Mesendoderm (in vitro differentiated cells): ENCODE data around the gene SETX.

Experiments used
- DNase-seq: peaks from one replicate; pipeline ENCODE4 v3.0.0; 2013
- H2AK5ac ChIP-seq: 2 replicates; pipeline ENCODE4 v1.6.1; 2013; ENCODE audit warnings: low read length, inconsistent platforms
- H2BK120ac ChIP-seq: 2 replicates; pipeline ENCODE4 v1.6.1; 2013; ENCODE audit warnings: low read depth, mild to moderate bottlenecking, low read length, moderate library complexity, mixed read lengths
- H2BK15ac ChIP-seq: replicated peaks from 2 replicates; pipeline ENCODE4 v1.6.1; 2013; ENCODE audit warnings: low read depth, mild to moderate bottlenecking, moderate library complexity
- H2BK5ac ChIP-seq: 2 replicates; pipeline ENCODE4 v1.6.1; 2013; ENCODE audit warnings: low read length, inconsistent platforms
- H3K18ac ChIP-seq: 2 replicates; pipeline ENCODE4 v1.6.1; 2013; ENCODE audit warnings: mild to moderate bottlenecking, low read length, mixed read lengths
- H3K23ac ChIP-seq: one replicate; pipeline ENCODE4 v1.6.1; 2013; ENCODE audit warnings: low read length
- H3K27ac ChIP-seq: 2 replicates; pipeline ENCODE4 v1.5.1; 2013; ENCODE audit warnings: low read depth, mild to moderate bottlenecking, inconsistent platforms, low read length, moderate library complexity
- H3K27me3 ChIP-seq: 2 replicates; pipeline ENCODE4 v1.6.1; 2013; ENCODE audit warnings: low read length, control low read depth, mild to moderate bottlenecking, inconsistent platforms; ENCODE audit not compliant: insufficient read depth, poor library complexity
- H3K36me3 ChIP-seq: 2 replicates; pipeline ENCODE4 v1.6.1; 2013; ENCODE audit warnings: low read length, inconsistent platforms; ENCODE audit not compliant: control insufficient read depth, insufficient read depth
- H3K4ac ChIP-seq: one replicate; pipeline ENCODE4 v1.6.1; 2013; ENCODE audit warnings: low read depth, mild to moderate bottlenecking, low read length, moderate library complexity
- H3K4me1 ChIP-seq: 2 replicates; pipeline ENCODE4 v1.6.1; 2013; ENCODE audit warnings: low read depth, low read length, inconsistent platforms; ENCODE audit not compliant: control insufficient read depth
- H3K4me2 ChIP-seq: 2 replicates; pipeline ENCODE4 v1.6.1; 2013; ENCODE audit warnings: low read length
- H3K4me3 ChIP-seq: 2 replicates; pipeline ENCODE4 v1.5.1; 2013; ENCODE audit warnings: mild to moderate bottlenecking, low read length
- H3K56ac ChIP-seq: one replicate; pipeline ENCODE4 v1.6.1; 2013; ENCODE audit warnings: low read length
- H3K79me1 ChIP-seq: 2 replicates; pipeline ENCODE4 v1.6.1; 2013; ENCODE audit warnings: low read length, inconsistent platforms
- H3K79me2 ChIP-seq: 2 replicates; pipeline ENCODE4 v1.6.1; 2013; ENCODE audit warnings: mild to moderate bottlenecking, low read length; ENCODE audit not compliant: control insufficient read depth, insufficient read depth
- H3K9ac ChIP-seq: 2 replicates; pipeline ENCODE4 v1.6.1; 2013; ENCODE audit warnings: low read length, inconsistent platforms
- H4K5ac ChIP-seq: one replicate; pipeline ENCODE4 v1.6.1; 2013; ENCODE audit warnings: low read length
- H4K8ac ChIP-seq: one replicate; pipeline ENCODE4 v1.6.1; 2013; ENCODE audit warnings: low read depth, mild to moderate bottlenecking, control low read depth, low read length, moderate library complexity
- WGBS: extraction: QIAGEN DNeasy Blood & Tissue Kit; methylation state at CpG from one replicate; pipeline ENCODE4 v1.1.7; 2013; ENCODE audit warnings: low lambda C conversion rate, missing lambda C conversion rate; ENCODE audit not compliant: insufficient coverage; ENCODE audit errors: extremely low coverage; 5-methylcytosine and 5-hydroxymethylcytosine counted together

The SETX gene

DNA sequence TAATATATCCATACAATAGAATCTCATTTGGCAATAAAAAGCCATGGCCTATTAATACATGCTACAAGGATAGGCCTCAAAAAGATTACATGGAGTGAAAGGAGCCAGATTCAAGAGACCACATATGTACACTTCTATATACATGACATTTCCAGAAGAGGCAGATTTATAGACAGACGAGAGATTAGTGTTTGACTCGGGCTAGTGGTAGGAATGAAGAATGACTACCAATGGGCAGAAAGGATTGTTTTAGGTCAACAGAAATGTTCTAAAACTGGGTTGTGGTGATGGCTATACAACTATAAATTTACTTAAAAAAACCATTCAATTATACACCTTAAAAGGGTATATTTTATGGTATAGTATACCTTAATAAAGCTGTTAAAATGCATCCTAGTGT, 41.9 kb downstream of the SETX start:
- no CpG with 5 or more reads among the region's 2 CpGs for WGBS
- H3K4me3 ChIP-seq = no peak overlapping the region
- H4K8ac ChIP-seq = no peak overlapping the region
- no peak overlapping the region for H4K5ac ChIP-seq
- peaks cover 1% of the 10 kb centered on the region for H3K36me3 ChIP-seq
- no peak overlapping the region for H3K4ac ChIP-seq
- no peak overlapping the region for H3K18ac ChIP-seq
- H3K56ac ChIP-seq = no peak overlapping the region
- no peak overlapping the region for H2BK15ac ChIP-seq
- H2BK5ac ChIP-seq = no peak overlapping the region
- H3K4me2 ChIP-seq = no peak overlapping the region
- H2BK120ac ChIP-seq = no peak overlapping the region
- DNase-seq = no peak
- H3K79me2 ChIP-seq = no peaks in the 10 kb centered on the region
- no peak overlapping the region for H3K27ac ChIP-seq
- H3K79me1 ChIP-seq = peaks cover 5% of the 10 kb centered on the region
- no peak overlapping the region for H3K23ac ChIP-seq
- no peaks in the 10 kb centered on the region for H3K4me1 ChIP-seq
- H2AK5ac ChIP-seq = no peak overlapping the region
- no peak overlapping the region for H3K9ac ChIP-seq
- no peaks in the 10 kb centered on the region for H3K27me3 ChIP-seq

- Histone ChIP-seq H3K79me2 (no peaks in the 10 kb centered on the region), H3K56ac (no peak overlapping the region), H3K27me3 (no peaks in the 10 kb centered on the region), H3K4me2 (no peak overlapping the region), H3K4ac (no peak overlapping the region), H3K23ac (no peak overlapping the region), H2BK15ac (no peak overlapping the region), H3K79me1 (peaks cover 5% of the 10 kb centered on the region), H4K8ac (no peak overlapping the region), H2AK5ac (no peak overlapping the region), H2BK5ac (no peak overlapping the region), H3K27ac (no peak overlapping the region), H2BK120ac (no peak overlapping the region), H3K4me3 (no peak overlapping the region), H4K5ac (no peak overlapping the region), H3K36me3 (peaks cover 1% of the 10 kb centered on the region), H3K9ac (no peak overlapping the region), H3K18ac (no peak overlapping the region), H3K4me1 (no peaks in the 10 kb centered on the region)
- no peak for DNase-seq
These were observed 42.4 kb downstream of the SETX start for GRCh38 chr9:132312426-132312825.

DNA sequence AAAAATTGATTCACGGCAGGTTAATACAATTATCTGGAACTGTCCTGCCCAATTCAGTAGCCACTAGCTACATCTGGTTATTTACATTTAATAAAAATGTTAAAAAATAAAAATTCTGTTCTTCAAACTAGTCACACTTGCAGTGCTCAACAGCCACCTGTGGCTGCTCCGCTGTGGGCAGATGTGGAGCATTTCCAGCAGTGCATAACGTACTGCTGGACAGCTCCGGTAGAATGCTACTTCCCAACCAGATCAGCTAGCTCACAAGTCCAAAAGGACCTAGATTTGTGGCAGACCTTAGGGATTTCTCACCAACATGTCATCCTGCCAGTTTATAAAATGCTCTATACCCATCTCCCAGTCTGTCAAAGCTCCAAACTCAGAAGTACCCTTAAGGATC, 42.8 kb downstream of the SETX start:
- Histone ChIP-seq H3K27me3 (no peaks in the 10 kb centered on the region), H3K27ac (no peak overlapping the region), H3K56ac (no peak overlapping the region), H3K79me1 (peaks cover 5% of the 10 kb centered on the region), H3K4ac (no peak overlapping the region), H2AK5ac (no peak overlapping the region), H2BK120ac (no peak overlapping the region), H2BK15ac (no peak overlapping the region), H3K79me2 (no peaks in the 10 kb centered on the region), H3K18ac (no peak overlapping the region), H3K4me1 (no peaks in the 10 kb centered on the region), H2BK5ac (no peak overlapping the region), H3K4me3 (no peak overlapping the region), H4K8ac (no peak overlapping the region), H3K23ac (no peak overlapping the region), H4K5ac (no peak overlapping the region), H3K4me2 (no peak overlapping the region), H3K36me3 (peaks cover 1% of the 10 kb centered on the region), H3K9ac (no peak overlapping the region)
- DNase-seq = no peak
- WGBS = no CpG with 5 or more reads among the region's 4 CpGs

GRCh38 chr9:132309056-132309455, 45.7 kb downstream of the SETX start:
- Histone ChIP-seq H3K4me3 (no peak overlapping the region), H3K4me2 (no peak overlapping the region), H4K8ac (no peak overlapping the region), H3K4me1 (no peaks in the 10 kb centered on the region), H4K5ac (no peak overlapping the region), H3K18ac (no peak overlapping the region), H3K27me3 (no peaks in the 10 kb centered on the region), H3K27ac (no peak overlapping the region), H2AK5ac (no peak overlapping the region), H3K36me3 (peaks cover 1% of the 10 kb centered on the region), H3K79me1 (peaks cover 5% of the 10 kb centered on the region), H3K79me2 (no peaks in the 10 kb centered on the region), H3K56ac (no peak overlapping the region), H2BK15ac (no peak overlapping the region), H3K4ac (no peak overlapping the region), H2BK120ac (no peak overlapping the region), H2BK5ac (no peak overlapping the region), H3K9ac (no peak overlapping the region), H3K23ac (no peak overlapping the region)
- WGBS = no CpG with 5 or more reads among the region's 5 CpGs
- DNase-seq = no peak

DNA sequence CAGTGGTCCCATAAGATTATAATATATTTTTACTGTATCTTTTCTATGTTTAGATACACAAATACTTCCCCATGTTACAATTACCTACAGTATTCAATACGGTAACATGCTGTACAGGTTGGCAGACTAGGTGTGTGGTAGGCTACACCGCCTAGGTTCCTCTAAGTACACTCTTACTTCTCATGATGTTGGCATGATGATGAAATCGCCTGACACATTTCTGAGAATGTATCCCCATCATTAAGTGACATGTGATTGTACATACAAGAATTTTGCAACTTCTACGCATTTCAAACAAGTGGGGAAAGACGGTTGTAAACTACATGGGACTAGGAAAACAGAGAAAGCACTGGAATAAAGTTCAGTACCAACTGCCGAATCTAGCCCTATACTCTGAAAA, 53.3 kb downstream of the SETX start:
- Histone ChIP-seq H3K4me3 (no peak overlapping the region), H3K56ac (no peak overlapping the region), H3K79me2 (no peaks in the 10 kb centered on the region), H4K8ac (no peak overlapping the region), H3K9ac (no peak overlapping the region), H2BK15ac (no peak overlapping the region), H3K4me2 (no peak overlapping the region), H2AK5ac (no peak overlapping the region), H3K18ac (no peak overlapping the region), H3K27ac (no peak overlapping the region), H3K23ac (no peak overlapping the region), H4K5ac (no peak overlapping the region), H3K79me1 (peaks cover 2% of the 10 kb centered on the region), H3K4me1 (peaks cover 2% of the 10 kb centered on the region), H3K27me3 (no peaks in the 10 kb centered on the region), H3K4ac (no peak overlapping the region), H3K36me3 (peaks cover 8% of the 10 kb centered on the region), H2BK120ac (no peak overlapping the region), H2BK5ac (no peak overlapping the region)
- DNase-seq = no peak
- WGBS = no CpG with 5 or more reads among the region's 6 CpGs

DNA sequence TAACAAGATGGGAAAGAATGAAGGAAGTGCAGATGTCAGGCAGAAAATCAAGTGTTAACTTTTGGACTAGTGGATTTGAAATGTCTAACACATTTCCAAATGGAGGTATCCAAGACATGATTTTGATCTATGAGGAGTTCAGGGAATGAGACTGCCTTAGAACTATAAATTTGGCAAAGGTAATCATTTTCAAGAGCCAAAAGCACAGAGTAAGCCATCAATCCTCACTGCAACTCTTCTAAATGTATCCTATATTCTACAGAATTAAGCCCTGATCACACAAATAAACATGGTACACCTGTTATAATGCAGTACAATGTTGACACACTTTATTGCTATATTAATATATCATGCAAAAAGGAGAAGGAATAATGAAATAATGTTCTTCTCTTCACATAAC, 55.6 kb downstream of the SETX start:
- Histone ChIP-seq H2BK120ac (no peak overlapping the region), H3K4ac (no peak overlapping the region), H3K4me2 (no peak overlapping the region), H3K56ac (no peak overlapping the region), H4K8ac (no peak overlapping the region), H3K4me3 (no peak overlapping the region), H3K79me2 (no peaks in the 10 kb centered on the region), H3K27me3 (no peaks in the 10 kb centered on the region), H4K5ac (no peak overlapping the region), H2BK15ac (no peak overlapping the region), H3K18ac (no peak overlapping the region), H3K9ac (no peak overlapping the region), H3K36me3 (peaks cover 10% of the 10 kb centered on the region), H3K23ac (no peak overlapping the region), H3K27ac (no peak overlapping the region), H3K4me1 (peaks cover 2% of the 10 kb centered on the region), H2AK5ac (no peak overlapping the region), H2BK5ac (no peak overlapping the region), H3K79me1 (peaks cover 2% of the 10 kb centered on the region)
- DNase-seq = no peak
